Hematopoietic multipotent progenitor cell treated with erythropoietin and hydrocortisone succinate and interleukin-3 and kit ligand, for 6 days (in vitro differentiated cells): ENCODE measurements around the gene FAM200B.
A peak's percentile ranks its signal among the peaks of the same experiment; 100 is the strongest.

Source experiments
- DNase-seq: peaks from one replicate; pipeline ENCODE4 v3.0.0-alpha.2; 2015

The FAM200B gene

DNA sequence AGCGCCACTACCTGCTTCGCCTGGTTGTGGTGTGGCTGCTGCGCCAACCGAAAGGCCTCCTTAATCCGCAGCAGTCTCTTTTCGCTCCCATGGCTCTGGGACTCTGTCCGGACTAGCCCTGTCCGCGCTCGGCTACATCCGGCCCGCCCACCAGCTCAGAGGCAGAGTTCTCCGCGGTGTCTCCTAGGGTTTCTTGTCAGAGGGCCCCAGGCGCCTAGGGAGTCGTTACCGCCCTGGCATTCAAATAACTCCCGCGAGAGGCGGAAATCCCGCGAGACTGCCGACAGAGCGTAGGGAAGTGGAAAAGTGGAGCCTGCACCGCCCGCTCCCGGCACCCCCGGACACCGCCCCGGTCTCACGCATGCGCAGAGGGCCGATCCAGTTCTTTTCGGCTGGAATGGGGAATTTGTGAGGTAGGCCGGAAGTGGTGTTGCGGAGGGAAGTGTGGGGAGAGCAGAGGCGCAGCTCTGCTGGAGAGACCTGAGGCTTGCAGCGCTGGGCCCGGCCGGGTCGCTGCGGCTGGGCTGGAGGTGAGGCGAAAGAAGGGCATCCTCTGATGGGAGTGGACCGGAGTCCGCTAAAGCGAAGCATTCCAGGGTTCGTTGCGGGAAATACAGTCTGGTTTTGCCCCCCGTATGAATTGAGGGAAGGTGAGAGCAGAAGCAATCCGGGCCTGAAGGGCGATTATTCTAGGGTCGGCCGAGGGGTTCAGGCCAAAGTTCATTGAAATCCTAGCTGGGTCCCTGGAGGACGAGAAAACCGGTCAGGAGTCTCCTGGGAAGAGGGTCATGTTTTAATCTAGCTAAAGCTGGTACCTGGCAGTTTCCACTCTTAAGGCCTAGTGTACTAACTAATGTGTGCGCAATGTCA lies at the start of gene FAM200B:
FAM200B (plus strand) TSS at position 456 of the 870 bp plus-strand sequence. CDS start 5,151 bp downstream, outside the sequence.
- DNase-seq: peak; percentile 99

DNA sequence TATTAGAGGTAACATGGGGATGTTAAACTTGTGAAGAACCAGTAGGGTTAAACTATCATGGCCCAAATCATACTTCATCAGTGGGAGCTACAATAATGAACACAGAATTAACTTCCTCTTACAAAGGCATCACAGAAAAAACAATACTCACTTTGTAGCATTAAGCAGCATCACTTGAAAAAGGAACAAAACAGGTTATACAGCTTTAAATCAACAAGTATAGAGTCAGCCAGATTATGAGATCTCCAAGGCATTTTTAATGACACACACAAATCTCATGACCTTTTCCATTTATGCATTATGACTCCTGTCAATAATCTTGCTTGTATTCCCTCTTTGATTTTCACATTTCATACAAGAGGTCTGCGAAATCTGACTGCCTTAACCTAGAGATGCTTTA lies 44.8 kb upstream of the FAM200B start:
- no peak for DNase-seq

DNA sequence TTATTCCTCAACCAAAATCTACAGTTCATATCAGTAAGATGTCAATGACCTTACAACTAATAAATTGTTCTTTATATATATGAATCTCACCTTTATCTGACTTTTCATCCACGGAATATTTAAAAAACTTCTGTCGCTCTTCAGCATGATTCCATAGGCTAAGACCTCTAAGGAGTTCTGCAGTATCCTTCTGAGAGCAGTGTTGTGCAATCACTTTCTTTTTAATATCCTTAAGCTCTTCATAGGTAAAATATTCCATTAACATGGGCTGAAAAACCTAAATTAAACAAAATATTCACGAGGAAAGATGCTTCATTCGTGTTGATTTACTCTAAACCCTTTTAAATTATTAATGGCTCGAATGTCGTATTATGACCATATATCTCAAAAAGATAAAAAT lies 43.2 kb upstream of the FAM200B start:
- DNase-seq: no peak

DNA sequence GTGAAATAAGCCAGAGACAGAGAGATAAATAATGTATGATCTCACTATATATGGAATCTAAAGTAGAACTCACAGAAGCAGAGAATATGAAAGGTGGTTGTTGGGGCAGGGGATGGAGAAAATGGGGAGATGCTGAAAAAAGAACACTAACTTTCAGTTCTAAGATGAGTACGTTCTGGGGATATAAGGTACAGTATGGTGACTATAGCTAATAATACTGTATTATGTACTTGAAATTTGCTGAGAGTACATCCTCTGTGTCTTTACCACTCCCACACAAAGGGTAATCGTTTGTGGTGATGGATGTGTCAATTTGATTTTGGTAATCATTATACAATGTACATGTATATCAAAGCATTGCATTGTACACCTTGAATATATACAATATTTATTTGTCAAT lies 33.0 kb upstream of the FAM200B start:
- no peak for DNase-seq

DNA sequence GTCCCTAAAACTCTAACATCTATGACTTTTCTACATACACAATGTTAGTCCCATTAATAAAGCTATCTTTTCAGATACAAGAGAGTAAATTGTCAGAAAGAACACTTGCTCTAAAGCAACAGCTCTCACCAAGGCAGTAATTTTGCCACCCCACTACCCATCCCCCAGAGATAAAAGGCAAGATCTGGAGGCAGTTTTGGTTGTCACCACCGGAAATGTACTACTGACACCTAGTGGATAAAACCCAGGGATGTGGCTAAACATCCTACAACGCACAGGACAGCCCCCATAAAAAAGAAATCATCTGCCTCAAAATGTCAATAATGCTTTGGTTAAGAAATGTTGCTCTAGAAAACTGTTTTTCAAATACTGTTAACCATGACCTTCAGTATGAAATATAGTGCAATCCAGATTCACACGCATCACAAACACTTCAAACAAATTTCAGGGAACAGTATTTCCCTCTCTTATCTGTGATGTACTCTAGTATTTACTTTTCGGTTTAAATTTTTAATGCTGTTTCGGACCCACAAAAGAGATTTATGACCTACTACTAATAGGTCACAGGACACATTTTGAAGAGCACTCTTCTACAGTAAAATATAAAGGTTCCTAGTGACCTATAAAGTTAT lies 31.6 kb upstream of the FAM200B start:
- DNase-seq: peak; percentile 93

DNA sequence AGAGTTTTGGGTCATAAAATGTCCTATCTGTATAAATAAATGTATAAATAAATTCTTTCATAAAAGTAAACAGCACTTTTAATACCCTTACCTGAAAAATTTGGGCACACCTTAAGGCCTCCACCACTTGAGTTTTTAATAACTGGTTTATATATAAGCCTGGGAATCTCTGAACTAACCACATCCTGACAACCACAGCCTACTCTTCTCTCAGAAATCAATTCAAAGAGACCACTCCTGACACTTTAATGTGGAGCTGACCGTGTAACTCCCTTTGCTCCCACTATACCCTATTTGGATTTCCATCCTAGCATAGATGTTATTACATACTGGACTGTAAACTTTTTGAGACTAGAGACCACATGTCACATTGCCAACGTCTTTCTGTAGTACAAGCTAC lies 30.0 kb upstream of the FAM200B start:
- DNase-seq: peak; percentile 15

DNA sequence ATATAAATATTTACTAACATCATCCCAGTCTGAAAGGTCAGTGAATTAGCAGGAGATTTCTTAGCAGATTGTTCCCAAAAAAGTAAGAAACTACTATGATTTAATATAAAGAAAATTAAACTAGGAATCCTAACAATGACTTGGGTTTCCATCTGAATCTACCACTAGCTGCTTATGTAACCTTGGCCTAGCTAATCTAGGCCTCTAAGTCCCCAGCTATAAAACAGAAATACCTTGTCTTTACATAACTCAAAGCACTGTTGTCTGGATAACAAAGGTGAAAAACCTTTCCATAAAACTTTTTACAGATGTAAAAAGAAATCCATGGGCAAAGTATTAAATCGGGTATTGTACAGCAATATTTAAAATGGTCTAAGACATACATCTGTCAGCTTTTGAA lies 29.4 kb upstream of the FAM200B start:
- DNase-seq: no peak

DNA sequence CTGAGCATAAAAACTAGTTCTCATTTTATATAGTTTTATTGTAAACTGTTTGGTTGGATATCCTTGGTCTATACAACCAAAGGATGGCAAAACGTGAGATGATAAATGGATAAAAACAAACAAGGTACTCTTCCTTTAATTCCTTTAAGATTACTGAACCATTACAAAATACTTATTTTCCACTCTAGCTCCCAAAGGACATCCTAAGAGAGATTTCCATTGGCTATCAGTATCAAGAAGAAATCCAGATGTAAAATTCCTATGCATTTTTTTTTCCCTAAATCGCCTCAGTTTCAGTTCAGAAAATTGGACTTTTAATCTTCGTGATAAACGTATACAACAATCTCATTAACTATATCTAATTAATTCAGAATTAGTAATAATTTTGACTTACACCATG lies 28.8 kb upstream of the FAM200B start:
- no peak for DNase-seq

DNA sequence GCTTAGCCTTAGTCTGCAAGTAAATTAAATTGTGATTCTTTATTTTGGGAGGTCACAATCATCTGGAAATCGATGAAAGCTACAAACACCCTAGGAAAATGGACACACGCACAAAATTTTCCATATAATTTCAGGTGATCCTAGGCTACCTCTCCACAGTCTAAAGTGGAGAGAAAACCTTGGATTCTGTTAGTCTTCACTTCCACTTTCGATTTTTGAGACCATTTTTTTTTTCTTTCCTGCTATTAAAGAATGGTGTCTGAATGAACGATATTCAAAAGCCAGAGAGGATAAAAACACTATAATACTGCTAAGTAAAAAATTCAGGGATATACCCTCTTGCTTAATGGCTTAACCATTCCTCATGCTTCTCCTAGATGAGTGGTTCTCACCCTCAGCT lies 28.2 kb upstream of the FAM200B start:
- no peak for DNase-seq

DNA sequence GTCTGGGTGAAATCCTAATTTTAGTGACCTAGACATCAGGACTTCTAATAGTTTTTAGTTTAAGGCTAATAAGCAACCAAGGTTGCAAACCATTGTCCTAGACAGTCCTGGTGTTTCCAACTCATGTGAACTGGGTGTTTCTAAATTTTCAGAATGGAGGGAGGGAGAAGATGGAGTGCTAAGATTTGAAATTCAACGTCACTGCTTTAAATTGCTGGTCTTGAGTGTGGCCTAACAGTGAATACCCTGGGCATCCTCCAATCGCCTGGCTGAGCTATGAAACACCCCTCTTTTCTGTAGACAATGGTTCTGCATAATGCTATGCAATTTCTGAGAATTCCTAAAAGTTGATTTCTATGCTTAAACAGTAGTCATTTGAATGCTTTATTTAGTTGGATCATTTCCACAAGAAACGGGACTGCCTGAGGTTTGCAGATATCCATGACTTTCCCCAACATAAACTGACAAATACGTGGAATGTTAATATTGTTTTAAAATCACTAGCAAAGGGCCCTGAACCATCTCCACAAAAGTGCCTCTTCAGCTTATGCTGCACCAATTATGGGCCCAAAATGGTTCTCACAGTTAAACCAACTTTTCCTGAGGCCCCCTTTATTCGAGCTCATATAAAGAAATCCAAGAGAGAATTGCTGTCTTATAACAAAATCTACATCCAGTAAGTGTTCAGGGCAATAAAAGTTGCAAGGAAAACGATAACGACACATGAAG lies 27.6 kb upstream of the FAM200B start:
- DNase-seq: peak; percentile 94

DNA sequence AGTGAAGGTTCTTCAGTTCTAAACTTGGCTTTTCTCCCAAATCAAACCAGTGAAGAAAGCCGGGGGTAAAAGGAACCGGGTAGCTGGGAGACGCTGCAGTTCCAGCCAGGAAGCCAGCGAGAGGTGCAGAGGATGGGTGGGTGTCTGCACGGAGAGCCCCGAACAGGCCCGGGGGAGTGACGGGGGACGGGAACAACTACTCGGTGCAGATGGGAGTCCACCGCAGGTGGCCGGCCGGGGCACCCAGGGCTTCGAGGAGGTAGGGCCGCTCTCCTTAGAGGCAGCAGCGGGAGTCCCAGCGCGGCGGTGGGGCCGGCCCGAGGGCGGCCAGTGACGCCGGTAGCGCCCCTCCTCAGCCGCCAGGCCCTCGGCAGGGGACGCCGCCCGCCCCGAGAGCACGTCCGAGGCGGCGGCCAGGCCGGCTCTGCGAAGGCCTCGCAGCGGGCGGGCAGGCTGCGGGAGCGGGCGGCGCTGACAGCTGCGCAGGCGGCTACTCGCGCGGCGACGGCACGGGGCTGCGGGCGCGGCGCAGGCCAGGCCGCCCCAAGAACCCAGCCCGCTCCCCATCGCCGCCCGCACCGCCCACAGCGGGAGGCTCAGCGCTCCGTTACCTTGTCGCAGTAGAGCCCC lies 26.9 kb upstream of the FAM200B start:
- peak; percentile 58 for DNase-seq

DNA sequence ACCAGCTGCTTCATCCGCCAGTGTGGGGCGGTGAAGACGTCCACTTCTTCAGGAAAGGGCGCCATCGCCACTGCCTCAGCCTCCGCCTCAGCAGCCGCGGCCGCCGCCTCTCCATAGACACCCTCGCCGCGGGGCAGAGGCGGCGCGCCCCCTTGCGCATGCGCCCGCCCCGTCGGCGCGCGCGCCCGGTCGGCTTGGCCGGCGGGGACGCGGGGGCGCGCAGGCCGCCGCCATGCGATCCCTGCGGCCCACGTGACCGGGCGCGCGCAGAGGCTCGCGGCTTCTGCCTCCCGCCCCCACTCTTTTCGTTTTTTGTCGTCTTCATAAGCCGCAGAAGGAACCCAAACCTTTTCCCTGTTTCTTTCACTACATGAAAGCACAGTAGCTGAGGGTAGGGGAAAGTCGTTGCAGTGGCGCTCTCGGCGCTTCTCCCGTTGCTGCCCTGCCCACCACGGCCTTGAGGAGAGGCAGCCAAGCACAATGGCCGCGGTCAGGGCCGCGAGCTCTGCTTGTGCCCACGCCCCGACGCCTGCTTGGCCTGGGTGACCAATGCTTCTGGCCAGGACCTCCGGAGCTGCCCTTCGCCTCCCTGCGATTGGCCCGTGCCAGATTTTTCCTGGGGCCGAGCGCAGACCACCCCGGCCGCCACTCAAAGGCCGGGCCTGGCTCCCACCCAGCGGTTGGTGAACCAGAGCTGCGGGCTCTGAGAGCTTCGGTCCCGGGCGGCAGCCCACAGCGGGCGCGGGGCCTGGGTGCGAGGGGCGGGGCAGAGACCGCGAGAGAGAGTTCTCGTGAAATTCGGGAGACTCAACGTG lies 26.2 kb upstream of the FAM200B start, which contains the start of gene FBXL5:
FBXL5 (minus strand) TSS at position 135 of the 815 bp plus-strand sequence; CDS start at position 65, 70 bp downstream.
- DNase-seq: peak; percentile 90

DNA sequence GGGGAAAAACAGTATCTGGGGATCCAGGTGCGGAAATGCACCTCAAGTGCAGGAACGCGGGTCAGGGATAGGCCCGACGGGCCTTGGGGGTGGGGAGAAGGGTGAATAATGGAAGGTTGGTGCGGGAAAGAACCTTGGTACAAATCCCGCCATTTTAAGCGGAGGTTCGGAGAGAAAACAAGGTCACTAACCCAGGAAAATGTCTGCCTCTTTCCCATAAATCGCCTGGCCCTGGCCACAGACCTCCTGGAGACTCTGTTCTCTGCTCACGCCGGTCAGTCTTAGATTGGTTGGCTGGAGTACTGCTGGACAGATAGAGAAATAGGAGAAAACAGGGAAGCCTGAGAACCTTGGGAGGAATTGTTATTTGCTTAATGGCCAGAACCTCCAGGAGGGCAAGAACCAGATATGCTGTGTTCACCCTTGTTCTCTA lies 25.6 kb upstream of the FAM200B start:
- no peak for DNase-seq

DNA sequence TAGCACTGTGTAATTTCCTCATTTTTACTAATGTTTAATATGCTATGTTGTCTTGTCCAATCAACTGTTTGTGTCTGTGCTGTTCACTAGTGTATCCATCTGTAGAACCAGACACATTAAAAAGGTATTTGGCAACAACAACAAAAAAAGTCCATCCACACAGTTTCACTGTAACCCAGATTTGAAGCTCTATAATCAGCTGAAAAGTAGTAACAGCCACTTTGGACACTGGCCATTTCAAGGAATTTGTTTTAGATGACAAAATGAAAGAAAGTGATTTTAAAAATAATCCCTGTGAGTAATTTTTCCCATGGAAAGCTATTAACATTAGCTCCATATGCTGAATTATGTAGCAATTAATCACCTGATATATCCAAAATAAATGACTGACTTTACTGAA lies 24.3 kb upstream of the FAM200B start:
- no peak for DNase-seq

DNA sequence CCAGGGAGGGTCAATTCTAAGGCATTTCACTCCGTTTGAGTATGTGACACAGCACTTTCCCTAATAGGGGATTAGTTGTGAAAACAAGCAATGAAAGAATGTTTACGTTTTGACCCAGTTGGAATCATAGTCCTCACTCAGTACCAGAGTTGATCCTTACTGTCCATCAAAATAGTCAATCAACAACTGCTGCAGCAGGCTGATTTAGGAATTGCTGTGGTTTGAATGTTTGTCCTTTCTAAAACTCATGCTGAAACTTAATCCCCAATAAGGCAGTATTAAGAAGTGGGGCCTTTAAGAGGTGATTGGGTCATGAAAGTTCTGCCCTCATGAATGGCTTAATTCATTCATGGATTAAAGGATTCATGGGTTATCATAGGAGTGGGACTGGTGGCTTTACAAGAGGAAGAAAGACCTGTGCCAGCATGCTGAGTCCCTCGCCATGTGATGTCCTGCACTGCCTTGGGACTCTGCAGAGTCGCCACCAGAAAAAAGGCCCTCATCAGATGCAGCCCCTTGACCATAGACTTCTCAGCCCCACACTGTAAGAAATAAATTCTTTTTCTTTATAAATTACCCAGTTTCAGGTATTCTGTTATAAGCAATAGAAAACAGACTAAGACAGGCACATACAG lies 23.4 kb upstream of the FAM200B start:
- no peak for DNase-seq

DNA sequence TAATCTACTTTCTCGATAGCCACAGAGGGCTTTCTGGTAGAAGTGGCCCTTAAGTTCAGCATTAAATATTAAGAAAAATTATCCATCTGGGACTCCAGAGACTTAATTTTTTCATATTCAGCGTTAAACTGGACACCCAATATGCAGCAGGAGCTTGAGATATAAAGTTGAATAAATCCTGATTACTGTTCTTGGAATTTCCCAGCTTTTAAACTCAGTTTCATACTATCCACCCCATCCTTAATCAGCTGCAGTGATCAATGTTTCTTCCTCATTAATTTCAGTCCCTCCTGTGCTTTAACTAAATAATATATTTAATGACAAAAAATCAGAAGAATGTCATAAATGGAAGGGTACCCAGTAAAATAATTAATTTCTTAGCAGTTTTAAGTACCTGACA lies 22.8 kb upstream of the FAM200B start:
- DNase-seq: no peak

DNA sequence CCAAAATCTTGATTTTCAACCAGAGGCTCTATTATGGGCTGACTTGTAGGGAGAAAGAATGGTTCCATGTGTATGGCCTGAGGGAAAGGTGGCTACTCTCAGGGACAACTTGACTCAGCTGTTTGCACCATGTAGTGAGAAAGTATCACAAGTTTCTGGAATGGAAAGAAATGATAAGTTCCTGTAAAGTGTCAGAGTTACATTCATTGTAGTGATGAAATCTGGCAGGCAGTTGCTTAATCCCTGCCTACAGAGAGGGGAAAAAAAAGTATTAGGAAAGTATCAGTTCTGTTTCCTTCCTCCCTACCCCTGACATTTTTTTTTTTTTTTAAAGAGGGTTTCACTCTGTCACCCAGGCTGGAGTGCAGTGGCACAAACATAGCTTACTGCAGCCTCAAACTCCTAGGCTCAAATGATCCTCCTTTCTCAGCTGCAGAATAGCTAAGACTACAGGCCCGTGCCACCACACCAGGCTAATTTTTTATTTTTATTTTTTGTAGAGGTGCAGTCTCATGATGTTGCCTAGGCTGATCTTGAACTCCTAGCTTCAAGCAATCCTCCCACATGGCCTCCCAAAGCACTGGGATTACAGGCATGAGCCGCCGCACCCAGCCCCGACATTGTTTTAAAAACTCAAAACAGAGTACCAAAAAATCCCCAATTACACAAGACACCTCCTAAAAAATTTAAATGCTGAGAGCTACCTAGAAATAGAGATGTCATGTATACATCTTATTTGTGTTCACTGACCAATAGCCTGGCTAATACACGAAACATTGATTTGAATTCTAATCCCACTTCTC lies 21.7 kb upstream of the FAM200B start:
- DNase-seq: peak; percentile 72

DNA sequence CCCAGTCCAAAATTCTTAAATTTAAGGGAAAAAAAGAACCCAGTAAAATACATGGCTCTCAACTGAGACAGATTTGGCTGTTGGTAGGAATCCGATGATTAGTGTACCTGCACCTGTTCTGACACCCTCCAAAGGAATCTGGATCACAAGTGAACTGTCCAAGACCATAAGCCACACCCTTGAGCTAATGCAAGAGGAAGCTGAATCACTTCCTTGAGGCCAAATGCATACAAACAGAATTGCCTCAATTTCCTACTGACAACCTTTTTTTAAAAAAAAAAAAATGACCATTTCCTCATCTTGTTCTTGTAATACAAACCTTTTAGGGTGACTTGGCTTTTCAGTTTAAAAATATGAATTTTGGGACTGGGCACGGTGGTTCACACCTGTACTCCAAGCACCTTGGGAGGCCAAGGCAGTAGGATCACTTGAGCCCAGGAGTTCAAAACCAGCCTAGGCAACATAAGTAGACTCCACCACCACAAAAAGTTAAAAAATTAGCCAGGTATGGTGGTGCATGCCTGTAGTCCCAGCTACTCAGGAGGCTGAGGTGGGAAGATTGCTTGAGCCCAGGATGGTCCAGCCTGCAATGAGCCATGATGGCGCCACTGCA lies 15.8 kb upstream of the FAM200B start:
- DNase-seq: peak; percentile 56

DNA sequence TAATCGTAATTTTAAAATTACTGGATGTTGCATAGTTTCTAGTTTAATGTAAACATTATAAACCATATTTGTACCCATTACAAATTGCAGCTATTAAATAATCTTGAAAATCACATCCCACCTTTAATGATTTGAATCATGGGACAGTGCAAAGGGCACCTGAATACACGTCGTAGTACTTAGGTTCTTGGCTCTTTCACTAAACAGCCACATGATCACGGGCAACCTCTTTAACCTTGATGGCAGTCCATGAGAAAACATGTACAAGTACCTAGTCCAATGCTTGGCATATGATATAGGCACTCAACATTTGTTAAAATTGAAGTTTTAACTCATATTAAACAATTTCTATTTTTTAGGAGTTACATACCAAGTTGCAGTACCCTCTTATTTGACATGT lies 14.6 kb upstream of the FAM200B start:
- no peak for DNase-seq
